NCI-H2227 (cell line): ENCODE data around the gene ITGAL.
"Not testable (repeated sequence)": the region's sequence is repeated elsewhere in the genome, so short reads cannot be mapped to it uniquely, and the experiment has no call there.

Experiments
- DNase-seq: peaks from one replicate; lab custom pipeline; 2025; ENCODE audit not compliant: unreplicated experiment; lab: John Stamatoyannopoulos, UW

The ITGAL gene

DNA sequence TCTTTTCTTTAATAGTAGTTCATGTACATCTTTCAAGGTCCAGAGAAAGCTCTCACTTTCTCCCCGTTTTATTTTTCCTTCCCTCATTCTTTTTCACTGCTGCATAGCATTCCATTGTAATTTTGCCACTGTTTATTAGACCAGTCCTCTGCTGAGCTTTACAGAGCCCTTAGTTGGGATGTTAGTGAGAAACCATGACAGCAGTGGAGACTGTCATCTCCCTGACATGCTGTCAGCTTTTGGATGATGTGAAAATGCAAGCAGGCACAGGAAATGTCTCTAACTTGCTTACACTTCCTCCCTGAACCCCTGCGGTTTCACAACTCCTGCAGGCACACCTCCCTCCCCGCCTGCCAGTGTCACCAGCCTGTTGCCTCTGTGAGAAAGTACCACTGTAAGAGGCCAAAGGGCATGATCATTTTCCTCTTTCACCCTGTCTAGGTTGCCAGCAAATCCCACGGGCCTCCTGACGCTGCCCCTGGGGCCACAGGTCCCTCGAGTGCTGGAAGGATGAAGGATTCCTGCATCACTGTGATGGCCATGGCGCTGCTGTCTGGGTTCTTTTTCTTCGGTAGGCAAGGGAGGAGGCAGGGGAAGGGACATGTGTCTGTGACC is at the start of gene ITGAL:
Gene ITGAL (plus strand): TSS at position 415 of the 615 bp plus-strand sequence. CDS start 96 bp downstream, at position 511.
- no peak for DNase-seq

DNA sequence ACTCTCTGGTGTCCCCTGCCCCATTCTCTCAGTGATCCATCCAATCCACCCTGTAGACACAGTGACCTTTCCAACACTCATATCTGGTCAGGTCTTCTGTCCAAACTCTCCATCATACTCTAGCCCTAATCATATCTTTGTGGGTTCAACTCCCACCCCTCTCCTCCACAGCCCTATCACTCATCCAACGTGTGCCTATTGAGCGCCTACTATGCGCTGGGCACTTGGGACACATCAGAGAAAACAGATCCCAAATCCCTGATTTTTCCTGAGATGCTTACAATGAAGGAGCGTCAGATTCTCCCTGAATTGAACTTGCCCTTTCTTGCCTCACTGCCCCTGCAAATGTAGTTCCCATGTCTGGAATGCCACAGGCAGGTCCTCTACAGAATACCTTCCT is 44.5 kb upstream of the ITGAL start:
- DNase-seq = no peak

DNA sequence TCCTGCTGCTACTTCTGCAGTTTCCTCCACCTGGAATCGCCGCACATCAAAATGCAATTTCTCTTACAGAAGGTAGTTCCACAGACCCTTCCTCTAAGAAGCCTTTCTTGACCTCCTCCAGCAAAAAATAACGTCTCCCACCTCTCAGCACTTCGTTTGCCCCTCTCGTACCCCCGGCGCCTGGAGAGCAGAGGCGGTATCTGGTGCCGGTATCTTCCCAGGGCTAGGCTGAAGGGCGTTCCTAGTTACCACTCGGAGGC is 43.2 kb upstream of the ITGAL start:
- DNase-seq = no peak

DNA sequence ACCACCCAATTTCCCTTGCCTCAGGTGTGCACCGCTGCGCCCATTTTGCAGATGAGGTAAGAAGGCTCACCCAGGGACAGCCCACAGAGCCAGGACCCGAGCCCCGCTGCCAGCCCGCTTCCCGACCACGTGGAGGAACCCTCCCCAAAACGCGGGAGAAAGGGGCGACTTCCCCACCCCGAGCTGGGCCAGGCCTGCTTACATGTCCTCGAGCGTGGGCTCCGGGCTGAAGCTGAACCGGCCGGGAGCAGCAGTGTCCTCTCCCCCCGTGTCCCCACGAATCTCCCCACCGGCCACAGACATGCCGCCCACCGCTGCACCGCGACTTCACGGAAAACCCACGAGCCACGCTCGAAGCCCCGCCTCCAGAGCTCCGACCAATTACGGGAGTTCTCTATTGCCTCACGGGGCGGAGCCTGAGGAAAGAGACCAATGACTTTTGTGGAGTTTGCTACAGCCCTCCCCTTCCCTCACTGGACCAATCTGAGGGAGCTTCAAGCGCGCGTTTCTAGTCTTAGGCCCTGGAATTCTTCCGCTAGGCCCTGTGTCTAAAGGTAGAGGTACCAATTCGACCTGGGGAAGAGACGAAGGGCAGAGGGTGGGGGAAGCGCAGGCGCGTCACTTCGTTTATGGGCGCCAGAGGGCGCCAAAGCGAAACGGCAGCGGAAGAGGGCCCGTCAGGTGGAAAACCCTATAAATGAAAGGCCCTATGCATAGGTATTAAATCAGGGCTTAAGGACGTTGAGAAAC is 42.7 kb upstream of the ITGAL start, which contains the start of gene DCTPP1:
Gene DCTPP1 (minus strand): TSS at position 353 of the 750 bp plus-strand sequence. CDS start 50 bp downstream, at position 303.
- peak; percentile 99 for DNase-seq

DNA sequence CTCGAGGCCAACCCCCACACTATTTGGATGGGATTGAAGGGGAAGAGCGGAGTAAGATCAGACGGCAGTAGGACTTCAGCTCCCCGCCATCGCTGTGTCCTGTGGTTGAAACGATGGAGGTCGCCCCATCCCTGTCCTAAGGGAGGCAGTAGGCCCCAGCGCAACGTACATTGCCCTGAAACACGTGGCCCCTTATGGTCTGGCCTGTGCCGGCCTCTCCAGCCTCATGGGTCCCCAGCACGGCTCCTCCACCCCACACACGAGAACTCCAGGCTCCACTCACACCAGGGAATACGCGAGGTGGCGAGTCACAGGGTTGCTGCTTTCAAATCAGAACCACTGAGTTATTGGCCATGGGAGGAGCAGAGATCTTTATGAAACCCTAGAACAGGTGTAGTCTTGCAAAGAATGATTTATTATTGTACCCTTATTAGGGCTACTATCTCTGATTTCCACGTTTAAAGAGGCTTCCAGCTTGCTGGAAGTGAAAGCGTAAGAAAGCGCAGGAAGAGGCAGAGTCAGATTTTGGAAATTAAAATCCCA is 42.0 kb upstream of the ITGAL start:
- no peak for DNase-seq

DNA sequence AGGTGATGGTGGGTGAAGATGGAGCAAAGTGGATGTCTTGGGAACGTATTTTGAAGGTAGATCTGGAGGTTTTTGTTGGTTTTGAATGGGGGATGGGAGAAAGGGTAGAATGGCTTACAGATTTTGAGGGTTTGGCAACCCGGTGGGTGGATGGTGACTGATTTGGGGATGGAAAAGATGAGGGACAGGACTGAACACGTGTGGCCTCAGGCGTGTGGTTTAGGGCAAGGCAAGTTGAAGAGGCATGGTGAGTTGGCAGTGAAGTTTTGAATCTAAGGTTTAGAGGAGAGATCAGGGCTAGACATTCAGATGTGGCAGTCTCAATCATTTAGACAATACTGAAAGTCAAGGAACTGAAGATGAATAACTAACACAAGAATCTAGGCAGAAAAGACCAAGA is 37.7 kb upstream of the ITGAL start:
- no peak for DNase-seq

DNA sequence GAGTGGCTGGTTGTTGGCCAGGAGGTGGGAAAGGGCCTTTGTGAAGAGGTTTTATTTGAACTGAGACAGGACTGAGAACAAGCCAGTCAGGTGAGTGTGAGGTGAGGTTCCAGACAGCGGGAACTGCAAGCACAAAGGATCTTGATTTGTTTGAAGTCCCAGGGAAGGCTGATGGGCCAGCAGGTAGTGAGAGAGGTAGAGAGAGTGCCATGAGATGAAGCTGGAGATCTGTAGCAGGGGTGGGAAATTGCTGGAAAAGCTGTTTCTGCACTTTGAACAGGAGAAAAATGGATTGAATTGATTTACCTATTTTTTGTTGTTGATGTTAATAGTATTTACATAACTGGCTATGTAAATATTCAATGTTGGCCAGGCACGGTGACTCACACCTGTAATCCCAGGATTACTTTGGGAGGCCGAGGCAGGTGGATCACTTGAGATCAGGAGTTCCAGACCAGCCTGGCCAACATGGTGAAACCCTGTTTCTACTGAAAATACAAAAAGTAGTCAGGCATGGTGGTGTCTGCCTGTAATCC is 35.0 kb upstream of the ITGAL start:
- no peak for DNase-seq

DNA sequence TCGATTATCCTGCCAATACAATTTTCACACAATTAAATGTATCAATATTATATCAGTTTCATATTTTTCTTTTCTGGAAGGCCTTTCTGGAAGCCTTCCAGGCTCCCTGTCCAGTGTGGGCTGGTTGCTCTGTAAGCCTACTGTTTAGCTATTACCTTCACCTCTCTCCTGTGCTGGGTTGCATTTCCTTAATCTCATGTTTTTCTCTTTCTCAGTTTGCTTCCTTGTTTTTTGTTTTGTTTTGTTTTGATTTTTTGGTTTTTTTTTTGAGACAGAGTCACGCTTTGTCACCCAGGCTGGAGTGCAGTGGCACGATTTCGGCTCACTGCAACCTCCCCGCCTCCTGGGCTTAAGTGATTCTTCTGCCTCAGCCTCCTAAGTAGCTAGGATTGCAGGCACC is 33.7 kb upstream of the ITGAL start:
- DNase-seq = no peak

DNA sequence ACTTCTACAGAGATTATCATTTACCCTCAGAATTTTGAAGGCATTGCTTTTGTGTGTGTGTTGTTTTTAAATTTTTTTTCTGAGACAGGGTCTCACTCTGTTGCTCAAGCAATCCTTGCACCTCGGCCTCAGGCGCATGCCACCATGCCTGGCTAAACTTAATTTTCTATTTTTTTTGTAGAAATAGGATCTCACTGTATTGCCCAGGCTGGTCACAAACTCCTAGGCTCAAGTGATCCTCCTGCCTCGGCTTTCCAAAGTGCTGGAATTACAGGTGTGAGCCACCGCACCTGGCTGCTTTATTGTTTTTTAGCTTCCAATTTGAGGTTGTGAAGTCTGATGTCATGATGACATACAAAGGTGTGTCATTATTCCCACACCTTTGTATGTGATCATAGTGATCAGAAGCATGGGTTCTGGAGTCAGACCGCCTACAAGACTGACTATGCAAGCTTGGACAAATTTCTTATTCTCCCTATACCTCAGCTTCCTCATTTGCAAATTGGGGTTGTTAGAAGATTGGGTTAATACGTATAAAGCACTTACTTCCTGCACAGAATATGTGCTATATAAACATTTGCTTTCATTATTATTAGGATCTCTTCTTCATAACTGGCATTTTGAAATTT is 32.7 kb upstream of the ITGAL start:
- no peak for DNase-seq

DNA sequence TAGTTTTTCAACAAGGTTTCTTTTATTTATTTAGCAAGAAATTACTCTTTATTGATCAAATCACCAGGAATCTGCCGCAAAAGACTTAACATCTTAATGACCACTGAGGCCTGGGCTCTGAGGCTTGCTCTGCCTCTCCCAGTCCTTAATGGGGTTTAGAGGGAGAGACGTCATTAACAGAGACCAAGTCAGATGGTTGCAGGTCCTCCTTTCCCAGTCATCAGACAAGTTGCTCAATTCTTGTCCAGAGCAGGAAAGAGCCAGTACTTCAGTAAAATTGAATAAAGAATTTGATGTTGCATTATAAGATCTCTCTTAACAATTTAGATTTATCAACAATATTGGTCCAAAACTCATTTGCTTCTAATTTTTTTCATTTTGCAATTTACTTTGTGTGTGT is 28.9 kb upstream of the ITGAL start:
- DNase-seq = no peak

DNA sequence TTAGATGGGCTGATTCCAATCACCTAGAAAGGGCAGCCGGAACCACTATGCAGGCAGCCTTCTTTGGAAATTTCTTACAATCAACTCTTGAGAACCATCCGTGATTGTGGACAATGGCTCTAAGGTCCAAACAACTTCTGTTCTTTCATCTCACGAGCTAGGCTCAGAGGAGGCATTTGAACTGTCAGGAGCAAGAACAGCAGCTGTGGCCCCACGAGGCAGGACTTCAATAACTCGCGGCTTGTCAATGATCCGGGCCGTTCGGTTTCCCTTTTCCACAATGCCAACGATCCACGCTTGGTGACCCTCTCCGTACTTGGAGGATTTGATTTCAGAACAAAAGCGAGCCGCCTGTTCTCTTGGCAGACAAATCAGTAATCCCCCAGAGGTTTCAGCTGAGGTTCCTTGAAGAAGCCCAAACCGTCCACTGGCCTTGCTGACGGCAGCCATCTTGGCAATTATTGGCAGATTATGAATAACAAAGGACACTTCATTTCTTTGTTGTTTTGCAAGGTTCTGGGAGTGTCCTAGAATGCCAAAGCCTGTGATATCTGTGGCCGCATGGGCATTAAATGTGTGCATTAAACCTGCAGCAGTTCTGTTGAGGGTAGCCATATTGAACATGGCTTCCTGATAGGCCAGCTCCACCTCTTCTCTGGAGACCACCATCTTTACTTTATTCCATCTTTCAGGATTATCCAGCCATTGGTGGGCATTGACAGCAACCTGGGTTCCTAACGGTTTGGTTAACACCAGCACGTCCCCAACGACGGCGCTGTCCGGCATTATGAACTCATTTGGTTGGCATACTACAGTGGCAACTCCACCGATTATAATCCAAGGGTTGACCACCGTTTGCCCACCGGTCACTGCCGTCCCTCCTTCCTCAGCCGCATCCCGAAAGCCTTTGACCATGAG is 28.1 kb upstream of the ITGAL start:
- DNase-seq = peak; percentile 36

DNA sequence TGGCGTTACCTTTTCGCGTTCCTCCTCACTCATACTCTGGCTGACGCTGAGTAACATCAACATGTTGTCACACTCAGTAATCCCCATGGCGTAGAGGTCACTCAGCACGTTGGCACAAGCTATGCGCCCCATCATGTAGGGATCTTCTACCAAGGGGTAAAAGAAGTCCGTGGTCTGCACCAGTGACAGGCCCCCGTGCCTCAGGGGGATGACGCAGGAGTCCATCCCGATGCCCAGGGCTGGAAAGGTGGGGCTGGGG is 27.5 kb upstream of the ITGAL start:
- no peak for DNase-seq

DNA sequence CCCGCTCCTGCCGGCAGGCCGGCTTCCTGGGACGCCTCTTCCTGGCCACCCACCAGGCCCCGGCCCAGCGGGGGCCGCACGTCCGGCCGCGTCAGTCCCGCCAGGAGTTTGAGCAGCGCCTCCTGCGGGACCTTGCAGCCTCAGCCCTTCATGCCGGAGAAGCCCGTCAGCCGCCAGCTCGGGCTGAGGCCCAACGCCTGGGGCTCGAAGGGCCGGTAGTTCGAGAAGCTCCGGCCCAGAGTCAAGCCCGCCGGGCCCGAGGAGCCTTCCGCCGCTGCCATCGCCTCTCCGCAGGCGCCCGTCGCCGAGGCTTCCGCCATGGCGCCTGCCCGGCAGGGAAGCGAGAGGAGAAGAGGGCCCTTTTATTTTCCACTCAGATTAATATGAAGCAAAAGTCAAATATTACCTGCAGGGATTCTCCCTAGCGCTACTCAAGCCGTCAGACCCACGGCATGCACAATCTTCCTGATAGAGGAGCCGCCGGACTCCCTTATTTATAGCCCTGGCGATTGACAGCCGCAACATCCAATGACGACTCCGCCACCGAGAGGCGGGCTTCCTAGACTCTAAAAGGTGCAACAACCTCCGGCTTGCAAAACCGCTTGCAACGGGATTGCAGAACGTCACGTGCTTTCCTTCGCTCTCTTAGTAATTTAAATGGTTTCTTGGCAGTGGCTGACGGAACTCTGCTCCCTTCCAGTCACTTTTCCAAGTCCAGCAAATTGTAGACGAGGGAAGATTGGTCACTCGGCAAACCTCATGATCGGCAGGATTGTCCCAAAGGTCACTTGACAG is 26.9 kb upstream of the ITGAL start, which contains the start of gene SEPHS2:
Gene SEPHS2 (minus strand): TSS at position 467 of the 795 bp plus-strand sequence. CDS start 147 bp downstream, at position 320.
- DNase-seq = peak; percentile 99

DNA sequence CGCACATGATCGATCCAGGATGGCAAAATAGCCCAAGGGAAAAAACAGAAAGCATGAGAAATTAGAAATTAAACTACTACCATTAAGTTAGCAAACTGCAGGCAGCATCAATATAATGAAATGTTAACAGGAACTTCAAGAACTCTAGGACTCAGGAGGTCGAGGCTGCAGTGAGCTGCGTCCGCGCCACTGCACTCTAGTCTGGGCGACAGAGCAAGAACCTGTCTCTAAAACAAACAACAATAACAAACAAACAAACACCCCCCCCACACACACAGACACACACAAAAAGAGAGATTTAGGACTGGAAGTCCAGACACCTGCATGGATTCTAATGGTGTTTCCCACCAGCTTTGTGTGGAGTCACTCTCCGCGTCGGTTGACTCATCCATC is 26.3 kb upstream of the ITGAL start:
- no peak for DNase-seq

DNA sequence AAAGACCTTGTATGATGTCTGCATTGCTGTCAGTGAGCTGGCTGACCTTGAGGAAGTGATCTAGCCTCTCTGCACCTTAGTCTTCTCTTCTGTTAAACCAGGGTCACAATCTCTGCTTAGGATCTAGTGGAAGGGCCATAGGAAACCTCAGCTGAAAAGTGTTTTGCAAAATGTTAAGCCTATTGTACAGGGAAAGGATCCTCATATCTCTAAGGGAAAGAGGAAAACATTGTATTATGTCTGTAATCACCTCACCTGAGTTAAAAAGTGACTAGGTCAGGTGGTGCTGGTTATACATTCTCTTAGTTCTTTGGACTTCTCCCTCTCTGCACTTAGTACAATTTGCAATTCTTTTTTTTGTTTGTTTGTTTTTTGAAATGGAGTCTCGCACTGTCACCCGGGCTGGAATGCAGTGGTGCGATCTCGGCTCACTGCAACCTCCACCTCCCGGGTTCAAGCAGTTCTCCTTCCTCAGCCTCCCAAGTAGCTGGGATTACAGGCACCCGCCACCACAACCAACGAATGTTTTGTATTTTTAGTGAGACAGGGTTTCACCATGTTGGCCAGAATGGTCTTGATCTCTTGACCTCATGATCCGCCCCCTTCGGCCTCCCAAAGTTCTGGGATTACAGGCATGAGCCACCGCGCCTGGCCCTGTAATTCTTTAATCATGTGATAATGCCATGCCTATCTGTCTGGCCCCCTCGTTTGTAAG is 24.9 kb upstream of the ITGAL start:
- DNase-seq = no peak

DNA sequence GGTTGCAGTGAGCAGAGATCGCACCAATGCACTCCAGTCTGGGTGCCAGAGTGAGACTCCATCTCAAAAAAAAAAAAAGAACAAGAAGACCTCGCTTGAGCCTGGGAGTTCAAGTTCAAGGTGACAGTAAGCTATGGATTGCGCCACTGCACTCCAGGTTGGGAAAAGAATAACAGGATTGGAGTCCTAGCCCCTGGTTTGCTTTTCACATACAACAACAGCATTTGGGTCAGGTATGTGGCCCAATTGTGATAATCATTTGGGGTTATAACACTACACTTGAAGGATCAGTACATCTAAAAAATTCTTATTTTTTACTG is 23.5 kb upstream of the ITGAL start:
- no peak for DNase-seq

DNA sequence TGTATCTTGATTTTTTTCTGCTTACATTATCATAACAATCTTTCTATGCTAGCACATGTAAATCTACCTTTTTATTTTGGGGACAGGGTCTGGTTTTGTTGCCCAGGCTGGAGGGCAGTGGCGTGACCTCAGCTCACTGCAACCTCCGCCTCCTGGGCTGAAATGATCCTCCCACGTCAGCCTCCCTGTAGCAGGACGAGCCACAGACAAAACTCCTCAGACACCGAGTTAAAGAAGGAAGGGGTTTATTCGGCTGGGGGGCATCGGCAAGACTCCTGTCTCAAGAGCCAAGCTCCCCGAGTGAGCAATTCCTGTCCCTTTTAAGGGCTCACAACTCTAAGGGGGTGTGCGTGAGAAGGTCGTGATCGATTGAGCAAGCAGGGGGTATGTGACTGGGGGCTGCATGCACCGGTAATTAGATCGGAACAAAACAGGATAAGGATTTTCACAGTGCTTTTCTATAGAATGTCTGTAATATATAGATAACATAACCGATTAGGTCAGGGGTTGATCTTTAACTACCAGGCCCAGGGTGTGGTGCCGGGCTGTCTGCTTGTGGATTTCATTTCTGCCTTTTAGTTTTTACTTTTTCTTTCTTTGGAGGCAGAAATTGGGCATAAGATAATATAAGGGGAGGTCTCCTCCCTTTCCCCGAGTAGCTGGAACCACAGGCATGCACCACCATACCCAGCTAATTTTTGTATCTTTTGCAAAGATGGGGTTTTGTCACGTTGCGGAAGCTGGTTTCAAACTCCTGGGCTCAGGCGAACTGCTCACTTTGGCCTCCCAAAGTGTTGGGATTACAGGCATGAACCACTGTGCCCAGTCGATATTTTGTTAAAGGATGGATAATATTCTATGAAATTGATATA is 19.6 kb upstream of the ITGAL start:
- not testable (repeated sequence) for DNase-seq

DNA sequence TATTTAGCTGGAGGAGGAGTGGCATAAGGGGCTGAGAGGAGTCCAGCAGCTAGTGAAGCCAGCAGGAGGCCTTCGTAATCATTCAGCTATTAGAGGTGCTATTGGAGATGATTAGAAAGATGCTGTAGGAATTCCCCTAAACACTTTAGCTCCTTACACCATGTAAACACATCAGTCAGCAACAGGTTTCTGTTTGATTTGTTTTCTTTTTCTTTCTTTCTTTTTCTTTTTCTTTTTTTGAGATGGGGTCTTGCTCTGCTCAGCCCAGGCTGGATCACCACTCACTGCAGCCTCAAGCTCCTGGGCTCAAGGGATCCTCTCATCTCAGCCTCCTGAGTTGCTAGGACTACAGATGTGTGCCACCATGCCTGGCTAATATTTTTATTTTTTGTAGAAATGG is 16.2 kb upstream of the ITGAL start:
- DNase-seq = no peak

DNA sequence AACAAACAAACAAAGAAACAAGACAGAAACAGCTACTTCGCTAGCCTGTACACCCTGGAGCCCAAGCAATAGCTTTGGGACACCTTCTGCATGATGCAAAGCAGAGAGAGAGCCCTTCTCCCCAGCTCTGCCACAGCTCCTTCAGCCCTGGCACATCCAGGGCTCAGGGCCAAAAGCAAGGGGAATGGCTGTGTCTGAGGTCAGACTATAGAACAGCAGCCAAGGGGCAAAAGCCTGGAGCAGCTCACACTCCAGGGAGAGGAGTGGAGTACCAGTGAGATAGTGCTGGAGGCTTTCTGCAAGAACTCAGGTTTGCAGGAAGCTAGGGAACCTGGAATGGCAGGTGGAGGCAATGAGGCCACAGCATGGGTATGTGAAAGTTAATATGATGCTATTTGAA is 15.3 kb upstream of the ITGAL start:
- DNase-seq = no peak
